Mammary epithelial cell (primary cell): ENCODE data around the gene DEPDC1.
"Not testable (repeated sequence)": the region's sequence is repeated elsewhere in the genome, so short reads cannot be mapped to it uniquely, and the experiment has no call there.

Experiments used
- CTCF ChIP-seq, 2 donors: IDR thresholded peaks in 1 of 2; conservative IDR thresholded peaks in 1 of 2; 2 replicates each; pipeline ENCODE4 v1.5.1; 2011 to 2012; ENCODE audit warnings: inconsistent platforms in 2 of 2, low read length in 2 of 2, mild to moderate bottlenecking in 2 of 2, control low read depth in 1 of 2, low read depth in 1 of 2; ENCODE audit not compliant: insufficient read depth in 1 of 2; ENCODE audit errors: extremely low read depth in 1 of 2
- EZH2 ChIP-seq: IDR thresholded peaks from 2 replicates; pipeline ENCODE4 v1.6.1; 2012; ENCODE audit warnings: low read length, inconsistent platforms, borderline replicate concordance

DNA sequence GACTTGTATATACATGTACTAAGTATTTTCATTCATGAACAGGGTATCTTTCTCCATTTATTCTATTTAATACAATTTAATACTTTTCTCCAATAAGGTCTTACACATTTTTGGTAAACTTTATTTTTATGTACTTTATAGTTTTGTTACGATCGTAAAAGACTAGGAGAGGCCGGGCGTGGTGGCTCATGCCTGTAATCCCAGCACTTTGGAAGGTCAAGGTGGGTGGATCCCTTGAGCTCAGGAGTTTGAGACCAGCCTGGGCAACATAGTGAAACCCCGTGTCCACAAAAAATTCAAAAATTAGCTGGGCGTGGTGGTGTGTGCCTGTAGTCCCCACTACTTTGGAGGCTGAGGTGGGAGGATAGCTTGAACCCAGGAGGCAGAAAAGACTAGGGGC, 4.6 kb downstream of the DEPDC1 start:
- TF ChIP-seq EZH2; CTCF (conservative IDR thresholded peaks at IDR 0.05 in 1 of 2, IDR thresholded peaks at IDR 0.05 in 1 of 2; ENCODE audit: extremely low read depth in 1 of 2, insufficient read depth in 1 of 2, low read depth in 1 of 2, low read length in 2 of 2): not testable (repeated sequence)
